ENCODE data around the gene PPP4R3C. TPM values are rescaled to one million over a fixed set of nuclear protein-coding genes. Genes with fewer than 3 reads are reported as not detected.

The PPP4R3C gene
- total and polyA plus RNA-seq, 2 of the 13 experiments (the other 11 are each of a cell fraction or from before 2014, with no cell fraction given), result not detected

DNA sequence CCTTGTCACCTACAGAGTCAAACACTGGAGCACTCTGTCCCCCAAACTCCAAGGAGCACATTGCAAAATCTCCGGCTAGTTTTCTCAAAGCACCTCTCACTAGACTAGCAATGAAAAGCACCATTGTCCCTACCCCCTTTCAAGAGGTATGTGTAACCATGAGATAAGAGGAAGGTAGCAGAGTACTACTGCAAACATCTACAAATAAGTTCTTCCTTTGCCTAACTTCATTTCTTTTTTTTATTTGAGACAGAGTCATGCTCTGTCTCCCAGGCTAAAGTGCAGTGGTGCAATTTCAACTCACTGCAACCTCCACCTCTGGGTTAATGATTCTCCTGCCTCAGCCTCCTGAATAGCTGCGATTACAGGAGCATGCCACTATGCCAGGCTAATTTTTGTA is 17.7 kb downstream of the PPP4R3C start (continued):
- TF ChIP-seq, protein P1, sequence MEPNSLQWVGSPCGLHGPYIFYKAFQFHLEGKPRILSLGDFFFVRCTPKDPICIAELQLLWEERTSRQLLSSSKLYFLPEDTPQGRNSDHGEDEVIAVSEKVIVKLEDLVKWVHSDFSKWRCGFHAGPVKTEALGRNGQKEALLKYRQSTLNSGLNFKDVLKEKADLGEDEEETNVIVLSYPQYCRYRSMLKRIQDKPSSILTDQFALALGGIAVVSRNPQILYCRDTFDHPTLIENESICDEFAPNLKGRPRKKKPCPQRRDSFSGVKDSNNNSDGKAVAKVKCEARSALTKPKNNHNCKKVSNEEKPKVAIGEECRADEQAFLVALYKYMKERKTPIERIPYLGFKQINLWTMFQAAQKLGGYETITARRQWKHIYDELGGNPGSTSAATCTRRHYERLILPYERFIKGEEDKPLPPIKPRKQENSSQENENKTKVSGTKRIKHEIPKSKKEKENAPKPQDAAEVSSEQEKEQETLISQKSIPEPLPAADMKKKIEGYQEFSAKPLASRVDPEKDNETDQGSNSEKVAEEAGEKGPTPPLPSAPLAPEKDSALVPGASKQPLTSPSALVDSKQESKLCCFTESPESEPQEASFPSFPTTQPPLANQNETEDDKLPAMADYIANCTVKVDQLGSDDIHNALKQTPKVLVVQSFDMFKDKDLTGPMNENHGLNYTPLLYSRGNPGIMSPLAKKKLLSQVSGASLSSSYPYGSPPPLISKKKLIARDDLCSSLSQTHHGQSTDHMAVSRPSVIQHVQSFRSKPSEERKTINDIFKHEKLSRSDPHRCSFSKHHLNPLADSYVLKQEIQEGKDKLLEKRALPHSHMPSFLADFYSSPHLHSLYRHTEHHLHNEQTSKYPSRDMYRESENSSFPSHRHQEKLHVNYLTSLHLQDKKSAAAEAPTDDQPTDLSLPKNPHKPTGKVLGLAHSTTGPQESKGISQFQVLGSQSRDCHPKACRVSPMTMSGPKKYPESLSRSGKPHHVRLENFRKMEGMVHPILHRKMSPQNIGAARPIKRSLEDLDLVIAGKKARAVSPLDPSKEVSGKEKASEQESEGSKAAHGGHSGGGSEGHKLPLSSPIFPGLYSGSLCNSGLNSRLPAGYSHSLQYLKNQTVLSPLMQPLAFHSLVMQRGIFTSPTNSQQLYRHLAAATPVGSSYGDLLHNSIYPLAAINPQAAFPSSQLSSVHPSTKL (CRISPR knock-in tag; IDR thresholded peaks at IDR 0.05), result peak; percentile 81
- TF ChIP-seq, protein P2, sequence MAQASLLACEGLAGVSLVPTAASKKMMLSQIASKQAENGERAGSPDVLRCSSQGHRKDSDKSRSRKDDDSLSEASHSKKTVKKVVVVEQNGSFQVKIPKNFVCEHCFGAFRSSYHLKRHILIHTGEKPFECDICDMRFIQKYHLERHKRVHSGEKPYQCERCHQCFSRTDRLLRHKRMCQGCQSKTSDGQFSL (CRISPR knock-in tag; IDR thresholded peaks at IDR 0.05), result no peak
- no peak for TF ChIP-seq CREB1 (IDR thresholded peaks at IDR 0.05)
- 0 out of 2 replicates have a peak, but pooled peaks have one; percentile 19 for TF ChIP-seq CREB1 (CRISPR knock-in tag; IDR thresholded peaks at IDR 0.05)
- TF ChIP-seq, protein P3, sequence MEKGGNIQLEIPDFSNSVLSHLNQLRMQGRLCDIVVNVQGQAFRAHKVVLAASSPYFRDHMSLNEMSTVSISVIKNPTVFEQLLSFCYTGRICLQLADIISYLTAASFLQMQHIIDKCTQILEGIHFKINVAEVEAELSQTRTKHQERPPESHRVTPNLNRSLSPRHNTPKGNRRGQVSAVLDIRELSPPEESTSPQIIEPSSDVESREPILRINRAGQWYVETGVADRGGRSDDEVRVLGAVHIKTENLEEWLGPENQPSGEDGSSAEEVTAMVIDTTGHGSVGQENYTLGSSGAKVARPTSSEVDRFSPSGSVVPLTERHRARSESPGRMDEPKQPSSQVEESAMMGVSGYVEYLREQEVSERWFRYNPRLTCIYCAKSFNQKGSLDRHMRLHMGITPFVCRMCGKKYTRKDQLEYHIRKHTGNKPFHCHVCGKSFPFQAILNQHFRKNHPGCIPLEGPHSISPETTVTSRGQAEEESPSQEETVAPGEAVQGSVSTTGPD (CRISPR knock-in tag; IDR thresholded peaks at IDR 0.05), result no peak
- TF ChIP-seq RBM22 (optimal IDR thresholded peaks at IDR 0.05; ENCODE audit: low read length), result no peak
- TF ChIP-seq, protein P4, sequence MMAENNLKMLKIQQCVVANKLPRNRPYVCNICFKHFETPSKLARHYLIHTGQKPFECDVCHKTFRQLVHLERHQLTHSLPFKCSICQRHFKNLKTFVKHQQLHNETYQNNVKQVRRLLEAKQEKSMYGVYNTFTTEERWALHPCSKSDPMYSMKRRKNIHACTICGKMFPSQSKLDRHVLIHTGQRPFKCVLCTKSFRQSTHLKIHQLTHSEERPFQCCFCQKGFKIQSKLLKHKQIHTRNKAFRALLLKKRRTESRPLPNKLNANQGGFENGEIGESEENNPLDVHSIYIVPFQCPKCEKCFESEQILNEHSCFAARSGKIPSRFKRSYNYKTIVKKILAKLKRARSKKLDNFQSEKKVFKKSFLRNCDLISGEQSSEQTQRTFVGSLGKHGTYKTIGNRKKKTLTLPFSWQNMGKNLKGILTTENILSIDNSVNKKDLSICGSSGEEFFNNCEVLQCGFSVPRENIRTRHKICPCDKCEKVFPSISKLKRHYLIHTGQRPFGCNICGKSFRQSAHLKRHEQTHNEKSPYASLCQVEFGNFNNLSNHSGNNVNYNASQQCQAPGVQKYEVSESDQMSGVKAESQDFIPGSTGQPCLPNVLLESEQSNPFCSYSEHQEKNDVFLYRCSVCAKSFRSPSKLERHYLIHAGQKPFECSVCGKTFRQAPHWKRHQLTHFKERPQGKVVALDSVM (CRISPR knock-in tag; IDR thresholded peaks at IDR 0.05), result peak; percentile 92
- no peak for TF ChIP-seq ZNF678 (CRISPR knock-in tag; IDR thresholded peaks at IDR 0.05)
- TF ChIP-seq, protein P5, sequence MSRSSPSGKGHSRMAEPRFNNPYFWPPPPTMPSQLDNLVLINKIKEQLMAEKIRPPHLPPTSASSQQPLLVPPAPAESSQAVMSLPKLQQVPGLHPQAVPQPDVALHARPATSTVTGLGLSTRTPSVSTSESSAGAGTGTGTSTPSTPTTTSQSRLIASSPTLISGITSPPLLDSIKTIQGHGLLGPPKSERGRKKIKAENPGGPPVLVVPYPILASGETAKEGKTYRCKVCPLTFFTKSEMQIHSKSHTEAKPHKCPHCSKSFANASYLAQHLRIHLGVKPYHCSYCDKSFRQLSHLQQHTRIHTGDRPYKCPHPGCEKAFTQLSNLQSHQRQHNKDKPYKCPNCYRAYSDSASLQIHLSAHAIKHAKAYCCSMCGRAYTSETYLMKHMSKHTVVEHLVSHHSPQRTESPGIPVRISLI (CRISPR knock-in tag; IDR thresholded peaks at IDR 0.05; ENCODE audit: borderline replicate concordance), result peak; percentile 90
- TF ChIP-seq REPIN1 (CRISPR knock-in tag; IDR thresholded peaks at IDR 0.05; ENCODE audit: borderline replicate concordance, low read depth), result peak; percentile 32
- TF ChIP-seq FOSL2 (CRISPR knock-in tag; IDR thresholded peaks at IDR 0.05), result peak; percentile 58; the same call in 1 of the 2 replicates
- TF ChIP-seq MED8 (CRISPR knock-in tag; IDR thresholded peaks at IDR 0.05; ENCODE audit: insufficient replicate concordance), result peak; percentile 33
- TF ChIP-seq NR2F6 (IDR thresholded peaks at IDR 0.05), result peak; percentile 62
- TF ChIP-seq NR2F6 (CRISPR knock-in tag; IDR thresholded peaks at IDR 0.05), result 0 out of 2 replicates have a peak, but pooled peaks have one; percentile 27
- TF ChIP-seq EP300 (IDR thresholded peaks at IDR 0.05; ENCODE audit: low read depth in 2 of 2, low read length in 2 of 2), result peak in 1 of 2 experiments; percentile 92; a peak in 2 of 4 replicates
- TF ChIP-seq EP300 (CRISPR knock-in tag; IDR thresholded peaks at IDR 0.05; ENCODE audit: borderline replicate concordance), result peak; percentile 76; the same call in 1 of the 2 replicates
- peak; percentile 42; the same call in 1 of the 2 replicates for TF ChIP-seq HMG20A (CRISPR knock-in tag; IDR thresholded peaks at IDR 0.05; ENCODE audit: borderline replicate concordance)
- TF ChIP-seq ETV5 (CRISPR knock-in tag; IDR thresholded peaks at IDR 0.05; ENCODE audit: borderline replicate concordance), result peak; percentile 76; the same call in 1 of the 2 replicates
- TF ChIP-seq, protein P6, sequence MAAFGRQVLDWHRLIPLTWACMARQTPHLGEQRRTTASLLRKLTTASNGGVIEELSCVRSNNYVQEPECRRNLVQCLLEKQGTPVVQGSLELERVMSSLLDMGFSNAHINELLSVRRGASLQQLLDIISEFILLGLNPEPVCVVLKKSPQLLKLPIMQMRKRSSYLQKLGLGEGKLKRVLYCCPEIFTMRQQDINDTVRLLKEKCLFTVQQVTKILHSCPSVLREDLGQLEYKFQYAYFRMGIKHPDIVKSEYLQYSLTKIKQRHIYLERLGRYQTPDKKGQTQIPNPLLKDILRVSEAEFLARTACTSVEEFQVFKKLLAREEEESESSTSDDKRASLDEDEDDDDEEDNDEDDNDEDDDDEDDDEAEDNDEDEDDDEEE (CRISPR knock-in tag; IDR thresholded peaks at IDR 0.05), result no peak
- peak; percentile 73 for TF ChIP-seq POGZ (CRISPR knock-in tag; IDR thresholded peaks at IDR 0.05)

All from HepG2 (cell line).